Glomerular visceral epithelial cell (primary cell): ENCODE results near the gene NAT8L.

Experiments used
- DNase-seq: peaks from one replicate; pipeline ENCODE4 v3.0.0-alpha.2; 2016; ENCODE audit errors: extremely low spot score

Gene NAT8L

GRCh38 chr4:2094545-2094944, 35.4 kb downstream of the NAT8L start:
- DNase-seq = no peak

DNA sequence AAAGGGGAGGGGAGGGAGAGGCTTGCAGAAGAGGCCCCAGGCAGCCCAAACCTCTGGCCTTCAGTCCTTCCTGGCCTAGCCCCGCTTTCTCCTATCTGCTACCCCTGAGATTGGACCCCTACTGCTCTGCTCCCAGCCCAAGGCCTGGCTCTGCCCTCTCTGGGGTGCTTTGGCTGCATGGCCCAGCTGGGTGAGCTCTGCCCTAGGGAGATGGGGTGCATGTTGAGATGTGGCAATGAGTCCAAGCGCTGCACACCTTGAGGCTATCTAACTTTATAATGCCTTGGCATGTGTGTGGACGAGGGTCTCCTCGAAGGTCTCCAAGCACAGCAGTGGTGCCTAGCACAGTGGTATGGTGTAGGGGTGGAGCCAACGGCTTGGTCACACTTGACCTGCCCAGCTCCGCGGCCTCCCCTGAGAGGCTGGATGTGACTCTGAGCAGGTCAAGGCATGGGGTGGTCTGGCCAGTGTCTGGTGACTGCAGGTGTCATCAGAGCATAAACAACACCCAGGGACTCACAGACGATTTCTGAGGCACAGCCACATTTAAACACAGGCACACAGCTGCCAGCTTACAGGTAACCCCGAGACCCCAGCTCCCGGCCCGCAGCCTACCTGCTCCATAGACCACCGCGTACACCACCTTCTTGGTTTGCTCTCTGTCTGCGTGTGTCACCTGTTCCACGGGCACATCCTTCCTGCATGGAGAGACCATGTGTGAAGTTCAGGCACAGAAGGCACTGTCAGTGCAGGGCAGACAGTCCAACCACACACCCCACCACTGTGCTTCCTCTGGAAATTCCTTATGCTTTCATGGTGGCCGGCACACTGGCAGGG, 36.3 kb downstream of the NAT8L start:
- DNase-seq = peak; percentile 94

DNA sequence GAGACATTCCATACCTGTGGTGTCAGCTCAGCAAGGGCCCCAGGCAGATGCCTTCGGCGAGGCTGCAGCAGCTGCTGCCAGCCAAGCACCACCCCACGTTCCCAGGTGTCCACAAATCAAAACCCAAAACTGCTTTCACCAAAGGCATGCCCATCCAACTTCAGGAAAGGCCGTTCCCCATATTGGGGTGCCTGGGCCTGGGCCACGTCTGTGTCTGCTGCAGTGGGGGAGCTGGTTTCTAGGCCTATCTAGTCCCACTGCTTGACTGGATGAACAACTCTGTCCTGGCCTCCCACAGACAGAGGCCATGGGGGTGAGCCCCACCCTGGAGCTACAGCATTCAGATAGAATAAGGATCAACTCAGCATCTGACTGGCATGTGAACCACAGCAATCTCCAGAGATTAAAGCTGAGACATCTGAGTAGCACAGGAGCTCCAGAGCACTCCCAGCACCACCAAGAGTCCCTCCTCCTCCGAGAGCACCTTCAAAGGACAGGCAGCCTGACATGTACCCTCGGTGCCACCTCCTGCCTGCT, 37.0 kb downstream of the NAT8L start:
- DNase-seq = no peak

- DNase-seq = peak; percentile 56
Observed at GRCh38 chr4:2101346-2102044, 42.4 kb downstream of the NAT8L start.

- no peak for DNase-seq
Observed at GRCh38 chr4:2102045-2102883, 43.1 kb downstream of the NAT8L start.

DNA sequence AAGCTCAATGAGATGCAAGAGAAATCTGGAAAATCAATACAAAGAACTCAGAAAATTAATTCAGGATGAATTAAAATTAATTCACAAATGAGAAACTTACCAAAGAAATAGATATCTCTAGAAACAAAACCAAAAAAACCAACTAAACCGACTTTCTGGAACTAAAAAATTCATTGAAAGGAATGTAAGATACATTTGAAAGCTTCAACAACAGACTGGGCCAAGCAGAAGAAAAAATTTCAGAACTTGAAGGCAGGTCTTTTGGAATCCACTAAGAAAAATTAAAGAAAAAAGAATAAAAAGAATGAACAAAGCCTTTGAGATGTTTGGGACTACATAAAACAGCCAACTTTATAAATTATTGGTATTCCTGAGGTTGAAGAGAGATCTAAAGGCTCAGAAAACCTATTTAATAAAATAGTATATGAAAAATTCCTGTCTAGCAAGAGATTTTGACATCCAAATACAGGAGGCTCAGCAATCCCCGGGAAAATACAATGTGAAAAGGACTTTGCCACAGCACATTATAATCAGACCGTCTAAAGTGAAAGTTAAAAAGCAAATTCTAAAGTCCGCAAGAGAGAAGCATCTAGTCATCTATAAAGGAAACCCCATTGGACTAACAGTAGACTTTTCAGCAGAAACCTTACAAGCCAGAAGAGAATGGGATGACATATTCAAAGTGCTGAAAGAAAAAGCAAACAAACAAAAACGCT, 44.2 kb downstream of the NAT8L start:
- DNase-seq = no peak

GRCh38 chr4:2103843-2104547, 44.9 kb downstream of the NAT8L start:
- DNase-seq = no peak

DNA sequence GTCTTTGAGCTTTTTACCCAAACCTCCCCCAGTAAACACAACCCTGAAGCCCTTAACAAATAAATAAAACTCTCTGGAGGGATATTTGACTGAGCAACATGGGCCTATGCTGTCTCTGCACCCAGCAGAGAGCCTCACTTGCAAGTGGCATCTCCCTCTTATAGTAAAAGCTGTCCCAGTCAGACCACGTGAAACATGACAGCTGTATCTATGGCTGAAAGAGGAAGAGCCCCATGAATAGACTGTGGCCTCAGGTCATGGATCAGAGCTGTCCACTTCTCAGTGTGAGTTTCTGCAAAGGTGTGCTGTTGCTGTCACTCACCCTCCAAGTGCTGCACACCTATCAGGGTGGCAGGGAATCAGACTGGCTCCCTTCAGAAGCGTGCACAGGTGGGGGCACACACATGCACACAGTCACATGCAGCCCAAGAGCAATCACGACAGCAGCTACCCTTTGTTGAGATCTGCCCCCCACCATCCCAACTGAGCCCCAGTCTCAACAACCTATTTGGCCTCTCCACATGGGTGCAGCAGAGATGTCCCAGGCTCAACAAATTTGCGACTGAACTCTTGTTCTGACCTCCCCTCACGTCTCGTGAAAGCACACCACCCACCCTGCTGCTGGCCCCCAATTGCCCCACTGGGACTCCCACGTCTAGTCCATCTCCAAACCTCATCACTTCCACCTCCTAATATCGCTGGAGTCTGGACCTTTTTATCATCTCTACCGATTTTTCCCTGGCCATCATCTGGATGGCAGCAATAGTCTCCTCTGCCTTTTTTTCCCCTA, 45.6 kb downstream of the NAT8L start:
- DNase-seq = no peak

- DNase-seq = peak; percentile 36
Observed at GRCh38 chr4:2105559-2105958, 46.4 kb downstream of the NAT8L start.

- no peak for DNase-seq
Observed at GRCh38 chr4:2116687-2117400, 57.7 kb downstream of the NAT8L start.
